Activated CD8-positive, alpha-beta memory T cell treated with anti-CD3 and anti-CD28 coated beads, Interleukin-2, amount 50 U/mL, for 1 hour (primary cell): Measurements from ENCODE around the gene CCZ1.
"Not testable (repeated sequence)": the region's sequence is repeated elsewhere in the genome, so short reads cannot be mapped to it uniquely, and the experiment has no call there.

Source experiments
- DNase-seq: peaks from one replicate; pipeline ENCODE4 v3.0.0-alpha.2; 2020; ENCODE audit errors: extremely low read depth

Gene CCZ1

GRCh38 chr7:5908835-5909234 lies 10.3 kb downstream of the CCZ1 start:
- DNase-seq = not testable (repeated sequence)

- not testable (repeated sequence) for DNase-seq
Observed at GRCh38 chr7:5916529-5916928, 18.0 kb downstream of the CCZ1 start.

- not testable (repeated sequence) for DNase-seq
Observed at GRCh38 chr7:5924180-5924579, 25.6 kb downstream of the CCZ1 start.

- not testable (repeated sequence) for DNase-seq
Observed at GRCh38 chr7:5924630-5925029, 26.1 kb downstream of the CCZ1 start.

- not testable (repeated sequence) for DNase-seq
Observed at GRCh38 chr7:5926263-5926870, 27.8 kb downstream of the CCZ1 start.

GRCh38 chr7:5930290-5930689 lies 31.8 kb downstream of the CCZ1 start:
- DNase-seq = not testable (repeated sequence)

- DNase-seq = not testable (repeated sequence)
Observed at GRCh38 chr7:5931250-5931649, 32.7 kb downstream of the CCZ1 start.

GRCh38 chr7:5931905-5932644 lies 33.5 kb downstream of the CCZ1 start:
- not testable (repeated sequence) for DNase-seq

- DNase-seq = not testable (repeated sequence)
Observed at GRCh38 chr7:5934945-5935450, 36.5 kb downstream of the CCZ1 start.

GRCh38 chr7:5963205-5963604 lies 64.7 kb downstream of the CCZ1 start:
- DNase-seq = not testable (repeated sequence)

GRCh38 chr7:5963810-5964209 lies 65.3 kb downstream of the CCZ1 start:
- not testable (repeated sequence) for DNase-seq

- DNase-seq = not testable (repeated sequence)
Observed at GRCh38 chr7:5970347-5970911, 71.9 kb downstream of the CCZ1 start, which contains the start of gene RSPH10B. TSS of gene RSPH10B (minus strand) at chr7:5970689. CDS start at chr7:5967116, 3,573 bp downstream.

- DNase-seq = not testable (repeated sequence)
Observed at GRCh38 chr7:5973580-5973979, 75.0 kb downstream of the CCZ1 start.
